ENCODE data around the gene NADK2. TPM values are rescaled to one million over a fixed set of nuclear protein-coding genes. Genes with fewer than 3 reads are reported as not detected.

The NADK2 gene
- total and polyA plus RNA-seq, 2 donors (not counting 3 experiments of a cell fraction or from before 2014, with no cell fraction given) = 4.0 to 20.3 TPM

- Histone ChIP-seq H3K4me1 (ENCODE audit: control insufficient read depth, extremely low read depth, insufficient read depth, low read length) (no peaks in the 10 kb centered on the region), H3K79me2 (ENCODE audit: control insufficient read depth, insufficient read depth, low read length) (no peaks in the 10 kb centered on the region), H3K9me1 (replicated peaks; ENCODE audit: control insufficient read depth, extremely low read depth, insufficient read depth, low read length) (no peaks in the 10 kb centered on the region), H3K4me2 (ENCODE audit: insufficient read depth, low read length) (no peak overlapping the region), H4K20me1 (replicated peaks; ENCODE audit: control insufficient read depth, extremely low read depth, insufficient read depth, low read length) (no peaks in the 10 kb centered on the region), H3K9ac (replicated peaks; ENCODE audit: extremely low read depth, insufficient read depth, low read length) (no peak overlapping the region), H2AFZ (ENCODE audit: low read depth, low read length) (no peak overlapping the region), H3K9me3 (replicated peaks; ENCODE audit: control insufficient read depth, insufficient read depth, low read length) (no peaks in the 10 kb centered on the region), H3K36me3 (ENCODE audit: control insufficient read depth in 2 of 2, extremely low read depth in 1 of 2, insufficient read depth in 2 of 2, low read length in 2 of 2) (no peaks in the 10 kb centered on the region), H3K4me3 (replicated peaks in 1 of 3; ENCODE audit: insufficient read depth in 1 of 3, low read depth in 1 of 3, low read length in 3 of 3) (no peak overlapping the region), H3K27ac (ENCODE audit: insufficient read depth, low read depth, low read length) (no peak overlapping the region), H3K27me3 (ENCODE audit: control insufficient read depth in 2 of 2, insufficient read depth in 2 of 2, low read length in 2 of 2) (peaks cover 5 to 17% of the 10 kb centered on the region in 2 experiments)
- ChIA-PET POLR2A (no interaction called here), CTCF (interaction anchor here (0.7 kb wide), 1 partner anchor 236 kb away, joined by 3 read pairs; no protein-coding TSS in a partner anchor)
- dilution Hi-C loops (cut with MboI; ENCODE audit: extremely low pct_ligation_motif_present, low sequenced_read_pairs) (no loop called here), intact Hi-C loops (cut with micrococcal nuclease) (no loop called here)
- no peak for FAIRE-seq
- TF ChIP-seq POLR2A (IDR thresholded peaks at IDR 0.05; ENCODE audit: low read depth, low read length) (no peak), CTCF (IDR thresholded peaks at IDR 0.05; ENCODE audit: extremely low read depth in 1 of 2, insufficient read depth in 1 of 2, low read depth in 1 of 2, low read length in 2 of 2) (no peak), JUN (IDR thresholded peaks at IDR 0.05; ENCODE audit: borderline replicate concordance, insufficient read depth, insufficient read length, low read depth) (no peak), MYC (IDR thresholded peaks at IDR 0.05; ENCODE audit: low read depth, low read length) (no peak), EZH2 (IDR thresholded peaks at IDR 0.05; ENCODE audit: borderline replicate concordance, low read depth, low read length, severe bottlenecking) (no peak), MAX (IDR thresholded peaks at IDR 0.05; ENCODE audit: insufficient read depth, insufficient read length) (no peak), GATA2 (IDR thresholded peaks at IDR 0.05; ENCODE audit: insufficient read depth, insufficient read length, low read depth, low read length) (no peak), FOS (IDR thresholded peaks at IDR 0.05; ENCODE audit: borderline replicate concordance, insufficient read depth, low read length) (no peak), POLR2AphosphoS5 (IDR thresholded peaks at IDR 0.05; ENCODE audit: insufficient read depth, low read depth, low read length) (no peak)
- BruUV-seq (replicated peaks) = no TSS peak
- DNase-seq (ENCODE audit: low read depth, low spot score) = no peak
Measured at GRCh38 chr5:36272136-36272690, 30.5 kb upstream of the NADK2 start.

All from endothelial cell of umbilical vein (primary cell).